HCT116 (cell line): ENCODE results near the gene RASGRF1. TPM values are rescaled to one million over a fixed set of nuclear protein-coding genes. Genes with fewer than 3 reads are reported as not detected.

Experiments used
- ATAC-seq: fragments of 200-7000 bp; cut with Tn5 transposase; 2 replicates; pipeline ENCODE4 v1.9.1; 2020; ENCODE audit warnings: mild to moderate bottlenecking, moderate library complexity
- BruUV-seq: library from RNA; stranded (reverse); fragments of 400-500 nt; replicated peaks from 2 replicates; lab custom pipeline; 2021; lab: Mats Ljungman, UMichigan
- CTCF ChIA-PET: fragments of 300-600 bp; sonication (Branson Sonifier 250); formaldehyde crosslinking; loops from one replicate; lab custom pipeline; 2021; ENCODE audit warnings: antibody characterized with exemption; lab: Charles Lee
- POLR2A ChIA-PET: fragments of 300-600, 350-600 bp; sonication (Branson Sonifier 250); formaldehyde crosslinking; loops from one replicate; lab custom pipeline; 2021; ENCODE audit warnings: antibody characterized with exemption; lab: Charles Lee
- RAD21 ChIA-PET, 2 experiments: fragments of 300-600 bp; sonication (Branson Sonifier 250); formaldehyde crosslinking; loops; one replicate each; lab custom pipeline; 2023; ENCODE audit warnings: low total read pairs in 2 of 2; ENCODE audit not compliant: uncharacterized antibody in 2 of 2, unreplicated experiment in 2 of 2, low non-redundant PET in 1 of 2; lab: Charles Lee
- DNase-seq: peaks from one replicate; pipeline ENCODE4 v3.0.0-alpha.2; 2010; ENCODE audit warnings: low read depth, low spot score
- H2AFZ ChIP-seq: fragments of 200-600 bp; shearing (Covaris generic), sonication (generic); 2 replicates; pipeline ENCODE4 v1.6.1; 2017; ENCODE audit warnings: low read depth, mixed run types, mixed read lengths, antibody characterized with exemption, low read length; ENCODE audit not compliant: poor library complexity, severe bottlenecking
- H3K27ac ChIP-seq: 2 replicates; pipeline ENCODE4 v1.5.1; 2012; ENCODE audit warnings: low read depth, low read length
- H3K27me3 ChIP-seq: fragments of 200-600 bp; sonication (generic); 2 replicates; pipeline ENCODE4 v1.6.1; 2016; ENCODE audit warnings: mixed run types, low read length, mixed read lengths; ENCODE audit not compliant: insufficient read depth
- H3K36me3 ChIP-seq, 2 experiments: fragments of 200-500 bp in 1 of 2; fragments of 200-600 bp in 1 of 2; sonication (Bioruptor generic) in 1 of 2; sonication (generic) in 1 of 2; 2 replicates each; pipeline versions ENCODE4 v1.5.1 to v1.6.1; 2014 to 2016; ENCODE audit warnings: low read length in 2 of 2, inconsistent platforms in 1 of 2, mixed read lengths in 1 of 2, mixed run types in 1 of 2; ENCODE audit not compliant: insufficient read depth in 2 of 2, control insufficient read depth in 1 of 2
- H3K4me1 ChIP-seq, 2 experiments: fragments of 200-600 bp in 1 of 2; sonication (generic) in 1 of 2; 2 replicates each; pipeline versions ENCODE4 v1.5.1 to v1.6.1; 2012 to 2017; ENCODE audit warnings: low read length in 2 of 2, inconsistent platforms in 1 of 2, mild to moderate bottlenecking in 1 of 2, mixed read lengths in 1 of 2, mixed run types in 1 of 2, moderate library complexity in 1 of 2; ENCODE audit not compliant: insufficient read depth in 2 of 2, control insufficient read depth in 1 of 2
- H3K4me2 ChIP-seq: fragments of 200-600 bp; sonication (generic); 2 replicates; pipeline ENCODE4 v1.6.1; 2017; ENCODE audit warnings: mixed run types, low read length, mixed read lengths
- H3K4me3 ChIP-seq, 2 experiments: fragments of 200-600 bp in 1 of 2; sonication (generic) in 1 of 2; replicated peaks in 1 of 2; 2 replicates each; pipeline ENCODE4 v1.5.1; 2011 to 2016; ENCODE audit warnings: low read length in 2 of 2, control low read depth in 1 of 2, low read depth in 1 of 2, mild to moderate bottlenecking in 1 of 2, mixed read lengths in 1 of 2, mixed run types in 1 of 2
- H3K79me2 ChIP-seq: fragments of 200-600 bp; sonication (generic); 2 replicates; pipeline ENCODE4 v1.6.1; 2017; ENCODE audit warnings: mild to moderate bottlenecking, mixed run types, low read length, moderate library complexity, mixed read lengths; ENCODE audit not compliant: insufficient read depth
- H3K9ac ChIP-seq: fragments of 200-600 bp; sonication (generic); 2 replicates; pipeline ENCODE4 v1.6.1; 2016; ENCODE audit warnings: low read length, mixed read lengths
- H3K9me2 ChIP-seq: fragments of 200-600 bp; sonication (generic), shearing (Covaris generic); 2 replicates; pipeline ENCODE4 v1.6.1; 2017; ENCODE audit warnings: mixed run types, mild to moderate bottlenecking, moderate library complexity; ENCODE audit not compliant: insufficient read depth
- H3K9me3 ChIP-seq, 2 experiments: fragments of 200-500 bp in 1 of 2; fragments of 200-600 bp in 1 of 2; sonication (Bioruptor generic) in 1 of 2; sonication (generic) in 1 of 2; 2 replicates each; pipeline ENCODE4 v1.6.1; 2014 to 2017; ENCODE audit warnings: low read length in 2 of 2, mixed read lengths in 2 of 2, inconsistent platforms in 1 of 2, low read depth in 1 of 2, mild to moderate bottlenecking in 1 of 2, mixed run types in 1 of 2, moderate library complexity in 1 of 2; ENCODE audit not compliant: control insufficient read depth in 1 of 2, insufficient read depth in 1 of 2
- H4K20me1 ChIP-seq: fragments of 200-600 bp; sonication (generic), shearing (Covaris generic); 2 replicates; pipeline ENCODE4 v1.6.1; 2017; ENCODE audit warnings: mixed run types, mild to moderate bottlenecking, moderate library complexity; ENCODE audit not compliant: insufficient read depth
- ATF3 ChIP-seq: IDR thresholded peaks from 2 replicates; pipeline ENCODE4 v1.6.1; 2012
- CEBPB ChIP-seq: IDR thresholded peaks from 2 replicates; pipeline ENCODE4 v1.6.1; 2012; ENCODE audit warnings: low read depth
- EGR1 ChIP-seq: IDR thresholded peaks from 2 replicates; pipeline ENCODE4 v1.6.1; 2012; ENCODE audit warnings: low read depth
- ELF1 ChIP-seq: IDR thresholded peaks from 2 replicates; pipeline ENCODE4 v1.6.1; 2012; ENCODE audit warnings: low read depth, borderline replicate concordance
- EZH2 ChIP-seq: fragments of 200-600 bp; sonication (generic); IDR thresholded peaks from 2 replicates; pipeline ENCODE4 v1.6.1; 2017; ENCODE audit warnings: antibody characterized with exemption, mixed run types
- JUND ChIP-seq: IDR thresholded peaks from 2 replicates; pipeline ENCODE4 v1.6.1; 2012
- MAX ChIP-seq: IDR thresholded peaks from 2 replicates; pipeline ENCODE4 v1.6.1; 2012
- POLR2A ChIP-seq: IDR thresholded peaks from 2 replicates; pipeline ENCODE4 v1.7.0; 2011; ENCODE audit warnings: borderline replicate concordance; ENCODE audit not compliant: insufficient read depth, insufficient read length; ENCODE audit errors: extremely low read depth
- POLR2AphosphoS5 ChIP-seq: IDR thresholded peaks from 2 replicates; pipeline ENCODE4 v1.6.1; 2011; ENCODE audit warnings: mild to moderate bottlenecking, low read depth, low read length, moderate library complexity
- RAD21 ChIP-seq: IDR thresholded peaks from 2 replicates; pipeline ENCODE4 v1.6.1; 2012; ENCODE audit warnings: low read depth, mild to moderate bottlenecking
- SIN3A ChIP-seq: IDR thresholded peaks from 2 replicates; pipeline ENCODE4 v1.6.1; 2012; ENCODE audit warnings: low read depth
- SP1 ChIP-seq: IDR thresholded peaks from 2 replicates; pipeline ENCODE4 v1.6.1; 2012; ENCODE audit warnings: low read depth
- SRF ChIP-seq: IDR thresholded peaks from 2 replicates; pipeline ENCODE4 v1.6.1; 2012; ENCODE audit warnings: low read depth
- TCF7L2 ChIP-seq: IDR thresholded peaks from 2 replicates; pipeline ENCODE4 v1.7.0; 2011; ENCODE audit warnings: borderline replicate concordance, inconsistent platforms; ENCODE audit not compliant: insufficient read depth, insufficient read length; ENCODE audit errors: extremely low read depth
- YY1 ChIP-seq: IDR thresholded peaks from 2 replicates; pipeline ENCODE4 v1.6.1; 2011; ENCODE audit warnings: low read length, low read depth, moderate library complexity, mild to moderate bottlenecking; ENCODE audit not compliant: insufficient replicate concordance; ENCODE audit errors: extremely low read depth
- ZBTB33 ChIP-seq: IDR thresholded peaks from 2 replicates; pipeline ENCODE4 v1.6.1; 2011; ENCODE audit warnings: mild to moderate bottlenecking, low read length, moderate library complexity; ENCODE audit not compliant: insufficient replicate concordance; ENCODE audit errors: extremely low read depth
- ZNF274 ChIP-seq: fragments of 200-500 bp; sonication (Bioruptor generic); IDR thresholded peaks from 2 replicates; pipeline ENCODE4 v1.6.1; 2014; ENCODE audit warnings: mild to moderate bottlenecking, low read depth, low read length, inconsistent platforms
- intact Hi-C: fragments of 100-400 bp; cut with micrococcal nuclease; formaldehyde crosslinking; loops from 2 replicates; pipeline ENCODE4 v1.10.0; 2022
- total RNA-seq: library from RNA; stranded (reverse); gene quantifications from one replicate; pipeline ENCODE4 v1.2.1, GENCODE V29; 2021; ENCODE audit not compliant: unreplicated experiment

Gene RASGRF1
- total RNA-seq, 1 experiment from 2014 or later = 2.4 TPM

GRCh38 chr15:79133309-79133708 is 42.7 kb upstream of the RASGRF1 start (continued):
- TF ChIP-seq CEBPB (no peak), RAD21 (no peak), YY1 (no peak), SRF (no peak)

- ATAC-seq (no peak), DNase-seq (no peak)
- Histone ChIP-seq H3K4me2 (no peak overlapping the region), H2AFZ (no peak overlapping the region), H3K4me1 (no peaks in the 10 kb centered on the region), H3K27ac (no peak overlapping the region), H3K4me3 (no peak overlapping the region), H3K79me2 (no peaks in the 10 kb centered on the region), H3K9ac (no peak overlapping the region), H3K36me3 (no peaks in the 10 kb centered on the region), H4K20me1 (no peaks in the 10 kb centered on the region), H3K9me2 (no peaks in the 10 kb centered on the region), H3K27me3 (peaks cover 21% of the 10 kb centered on the region), H3K9me3 (no peaks in the 10 kb centered on the region; a peak in 1 of 4 replicates)
- intact Hi-C loops = no loop called here
- BruUV-seq = no TSS peak
- RAD21 ChIA-PET = no interaction called here
- CTCF ChIA-PET = no interaction called here
- POLR2A ChIA-PET = no interaction called here
- no peak for TF ChIP-seq ZNF274
- TF ChIP-seq JUND = no peak
Measured at GRCh38 chr15:79132770-79133169, 42.2 kb upstream of the RASGRF1 start.

GRCh38 chr15:79132361-79132760 is 41.8 kb upstream of the RASGRF1 start:
- Histone ChIP-seq H3K27ac (no peak overlapping the region), H3K4me3 (no peak overlapping the region), H2AFZ (no peak overlapping the region), H4K20me1 (no peaks in the 10 kb centered on the region), H3K79me2 (no peaks in the 10 kb centered on the region), H3K27me3 (peaks cover 21% of the 10 kb centered on the region), H3K4me2 (no peak overlapping the region), H3K9me2 (no peaks in the 10 kb centered on the region), H3K36me3 (no peaks in the 10 kb centered on the region), H3K9ac (no peak overlapping the region), H3K9me3 (no peaks in the 10 kb centered on the region; a peak in 1 of 4 replicates), H3K4me1 (no peaks in the 10 kb centered on the region)
- ATAC-seq (no peak), DNase-seq (no peak)
- POLR2A ChIA-PET = no interaction called here
- intact Hi-C loops = no loop called here
- RAD21 ChIA-PET = no interaction called here
- BruUV-seq = no TSS peak
- CTCF ChIA-PET = no interaction called here
- TF ChIP-seq POLR2AphosphoS5 (no peak), SRF (no peak), POLR2A (no peak), EZH2 (no peak), MAX (no peak), JUND (no peak), SIN3A (no peak), ZBTB33 (no peak), EGR1 (no peak), ATF3 (no peak), SP1 (no peak), ELF1 (no peak), CEBPB (no peak), TCF7L2 (no peak)
